Bronchial epithelial cell (primary cell): Measurements from ENCODE around the gene USP6NL. TPM values are rescaled to one million over a fixed set of nuclear protein-coding genes. Genes with fewer than 3 reads are reported as not detected.

ENCODE experiments used
- DNase-seq: peaks from one replicate; pipeline ENCODE4 v3.0.0-alpha.2; 2010; ENCODE audit warnings: low read depth
- FAIRE-seq: peaks from 2 replicates; lab custom pipeline; 2011; peaks lifted over from hg19 to GRCh38; lab: Jason Lieb, UNC
- H3K27me3 ChIP-seq: 2 replicates; pipeline ENCODE4 v1.5.1; 2011; ENCODE audit warnings: low read length; ENCODE audit not compliant: control insufficient read depth, insufficient read depth
- H3K36me3 ChIP-seq: 2 replicates; pipeline ENCODE4 v1.5.1; 2011; ENCODE audit warnings: low read length; ENCODE audit not compliant: control insufficient read depth, insufficient read depth
- H3K4me3 ChIP-seq: 2 replicates; pipeline ENCODE4 v1.5.1; 2011; ENCODE audit warnings: mild to moderate bottlenecking, low read depth, low read length, control low read depth
- CTCF ChIP-seq: IDR thresholded peaks from 2 replicates; pipeline ENCODE4 v1.5.1; 2011; ENCODE audit warnings: mild to moderate bottlenecking, moderate library complexity, low read length, control low read depth, inconsistent platforms; ENCODE audit not compliant: insufficient read depth, severe bottlenecking
- total RNA-seq: library from RNA; depleted of rRNA; stranded (reverse); fragments of >200 nt; gene quantifications from 2 replicates; pipeline ENCODE4 v1.2.1, GENCODE V29; 2014

USP6NL gene
- total RNA-seq, 1 donor from 2014 or later, result 8.7 TPM

- Histone ChIP-seq H3K36me3 (no peaks in the 10 kb centered on the region), H3K4me3 (no peak overlapping the region), H3K27me3 (peaks cover 2% of the 10 kb centered on the region)
- no peak for FAIRE-seq
- DNase-seq, result no peak
- TF ChIP-seq CTCF, result no peak
Measured at GRCh38 chr10:11639362-11639761, 27.9 kb upstream of the USP6NL start.

- Histone ChIP-seq H3K4me3 (no peak overlapping the region), H3K27me3 (peaks cover 2% of the 10 kb centered on the region), H3K36me3 (no peaks in the 10 kb centered on the region)
- no peak for FAIRE-seq
- no peak for TF ChIP-seq CTCF
- DNase-seq, result no peak
Measured at GRCh38 chr10:11638055-11638698, 26.7 kb upstream of the USP6NL start.

GRCh38 chr10:11636697-11637303 lies 25.4 kb upstream of the USP6NL start:
- no peak for TF ChIP-seq CTCF
- Histone ChIP-seq H3K36me3 (no peaks in the 10 kb centered on the region), H3K27me3 (no peaks in the 10 kb centered on the region), H3K4me3 (no peak overlapping the region)
- DNase-seq (no peak), FAIRE-seq (no peak)

GRCh38 chr10:11631890-11632587 lies 20.6 kb upstream of the USP6NL start:
- Histone ChIP-seq H3K4me3 (no peak overlapping the region), H3K36me3 (no peaks in the 10 kb centered on the region), H3K27me3 (no peaks in the 10 kb centered on the region)
- no peak for FAIRE-seq
- no peak for DNase-seq
- TF ChIP-seq CTCF, result no peak

GRCh38 chr10:11631291-11631690 lies 19.8 kb upstream of the USP6NL start:
- no peak for FAIRE-seq
- H3K4me3 ChIP-seq, result no peak overlapping the region
- TF ChIP-seq CTCF, result no peak

More at GRCh38 chr10:11631291-11631690, 19.8 kb upstream of the USP6NL start:
- H3K27me3 ChIP-seq, result no peaks in the 10 kb centered on the region
- H3K36me3 ChIP-seq, result no peaks in the 10 kb centered on the region
- no peak for DNase-seq
